ENCODE measurements around the gene CUX1. TPM values are rescaled to one million over a fixed set of nuclear protein-coding genes. Genes with fewer than 3 reads are reported as not detected.

Gene CUX1
- total RNA-seq, 1 experiment from 2014 or later: 64.3 TPM

- TF ChIP-seq USF1 (CRISPR knock-in tag; IDR thresholded peaks at IDR 0.05): no peak
- no peak for TF ChIP-seq JAZF1 (CRISPR knock-in tag; IDR thresholded peaks at IDR 0.05)
- TF ChIP-seq NFYB (CRISPR knock-in tag; conservative IDR thresholded peaks at IDR 0.05; ENCODE audit: low read depth): no peak
- TF ChIP-seq E2F5 (CRISPR knock-in tag; IDR thresholded peaks at IDR 0.05): no peak
- TF ChIP-seq SOX15 (CRISPR knock-in tag; IDR thresholded peaks at IDR 0.05): no peak
- TF ChIP-seq ERG (CRISPR knock-in tag; IDR thresholded peaks at IDR 0.05): no peak
- TF ChIP-seq ATF6 (CRISPR knock-in tag; IDR thresholded peaks at IDR 0.05): no peak
- no peak for TF ChIP-seq STAT6 (CRISPR knock-in tag; conservative IDR thresholded peaks at IDR 0.05; ENCODE audit: low read depth)
These were observed 358.2 kb downstream of the CUX1 start (continued) for GRCh38 chr7:102175423-102176170.

GRCh38 chr7:102178410-102178809 lies 361.0 kb downstream of the CUX1 start:
- ATAC-seq (no peak), DNase-seq (ENCODE audit: low spot score) (no peak)
- ChIA-PET CTCF (no interaction called here), POLR2A (no interaction called here)
- peaks cover 28% of the 10 kb centered on the region for H3K36me3 Mint-ChIP-seq
- no peaks in the 10 kb centered on the region for H3K4me1 Mint-ChIP-seq
- no peak overlapping the region for H3K4me3 Mint-ChIP-seq
- H3K27me3 Mint-ChIP-seq (ENCODE audit: low read depth): no peaks in the 10 kb centered on the region
- no peak overlapping the region for H3K27ac Mint-ChIP-seq
- H3K9me3 Mint-ChIP-seq: no peaks in the 10 kb centered on the region
- TF ChIP-seq KAT7 (CRISPR knock-in tag; IDR thresholded peaks at IDR 0.05; ENCODE audit: borderline replicate concordance) (no peak), NFYB (CRISPR knock-in tag; conservative IDR thresholded peaks at IDR 0.05; ENCODE audit: low read depth) (no peak), ZNF416 (CRISPR knock-in tag; IDR thresholded peaks at IDR 0.05) (no peak), EMX1 (CRISPR knock-in tag; IDR thresholded peaks at IDR 0.05) (no peak), GTF2I (CRISPR knock-in tag; conservative IDR thresholded peaks at IDR 0.05) (no peak), GRHL2 (CRISPR knock-in tag; IDR thresholded peaks at IDR 0.05; ENCODE audit: insufficient replicate concordance, severe bottlenecking) (no peak), E2F4 (CRISPR knock-in tag; IDR thresholded peaks at IDR 0.05; ENCODE audit: borderline replicate concordance, low read depth) (no peak), ERG (CRISPR knock-in tag; IDR thresholded peaks at IDR 0.05) (no peak), ZNF138 (CRISPR knock-in tag; conservative IDR thresholded peaks at IDR 0.05) (no peak), ZNF532 (CRISPR knock-in tag; IDR thresholded peaks at IDR 0.05; ENCODE audit: borderline replicate concordance) (no peak), CREB1 (CRISPR knock-in tag; IDR thresholded peaks at IDR 0.05) (no peak), CDX4 (CRISPR knock-in tag; IDR thresholded peaks at IDR 0.05; ENCODE audit: borderline replicate concordance) (no peak), ZNF219 (CRISPR knock-in tag; IDR thresholded peaks at IDR 0.05; ENCODE audit: borderline replicate concordance) (no peak)
